A673 (cell line): ENCODE data around the gene NID1. TPM values are rescaled to one million over a fixed set of nuclear protein-coding genes. Genes with fewer than 3 reads are reported as not detected.
"Not testable (repeated sequence)": the region's sequence is repeated elsewhere in the genome, so short reads cannot be mapped to it uniquely, and the experiment has no call there.

Source experiments
- BruUV-seq: library from RNA; stranded (reverse); fragments of 400-500 nt; replicated peaks from 2 replicates; lab custom pipeline; 2021; lab: Mats Ljungman, UMichigan
- CTCF ChIA-PET: fragments of 300-600 bp; sonication (Branson Sonifier 250); formaldehyde crosslinking; loops from one replicate; lab custom pipeline; 2022; ENCODE audit warnings: antibody characterized with exemption; lab: Charles Lee
- POLR2A ChIA-PET: fragments of 300-600 bp; sonication (Branson Sonifier 250); formaldehyde crosslinking; loops from one replicate; lab custom pipeline; 2022; ENCODE audit warnings: antibody characterized with exemption; ENCODE audit not compliant: low non-redundant PET; lab: Charles Lee
- DNase-seq: peaks from one replicate; pipeline ENCODE4 v3.0.0-alpha.2; 2015; ENCODE audit warnings: low spot score
- H3K27ac ChIP-seq: fragments of 200-600 bp; sonication (generic); 2 replicates; pipeline ENCODE4 v1.5.1; 2016; ENCODE audit warnings: mixed run types, low read depth, mild to moderate bottlenecking, mixed read lengths, antibody characterized with exemption, low read length; ENCODE audit not compliant: poor library complexity, severe bottlenecking
- H3K27me3 ChIP-seq: fragments of 200-600 bp; sonication (generic); replicated peaks from 2 replicates; pipeline ENCODE4 v1.6.1; 2017; ENCODE audit warnings: mixed run types, low read depth, mild to moderate bottlenecking, mixed read lengths, antibody characterized with exemption, low read length; ENCODE audit not compliant: insufficient read depth, poor library complexity
- H3K36me3 ChIP-seq: fragments of 200-600 bp; sonication (generic); 2 replicates; pipeline ENCODE4 v1.6.1; 2016; ENCODE audit warnings: mixed run types, mild to moderate bottlenecking, mixed read lengths, antibody characterized with exemption, low read length; ENCODE audit not compliant: insufficient read depth, poor library complexity, severe bottlenecking
- H3K4me1 ChIP-seq: fragments of 200-600 bp; sonication (generic); 2 replicates; pipeline ENCODE4 v1.6.1; 2017; ENCODE audit warnings: mixed run types, mild to moderate bottlenecking, mixed read lengths, antibody characterized with exemption, low read length; ENCODE audit not compliant: insufficient read depth, poor library complexity, severe bottlenecking
- H3K4me3 ChIP-seq: fragments of 200-600 bp; sonication (generic); 2 replicates; pipeline ENCODE4 v1.5.1; 2016; ENCODE audit warnings: low read depth, mixed run types, mild to moderate bottlenecking, mixed read lengths, low read length; ENCODE audit not compliant: poor library complexity, severe bottlenecking
- H3K9me3 ChIP-seq: fragments of 200-600 bp; sonication (generic); 2 replicates; pipeline ENCODE4 v1.6.1; 2016; ENCODE audit warnings: mixed run types, low read depth, mild to moderate bottlenecking, mixed read lengths, antibody characterized with exemption, low read length; ENCODE audit not compliant: poor library complexity, severe bottlenecking
- EZH2 ChIP-seq: fragments of 200-600 bp; sonication (generic); IDR thresholded peaks from 2 replicates; pipeline ENCODE4 v1.6.1; 2017; ENCODE audit warnings: borderline replicate concordance, low read depth, mild to moderate bottlenecking, mixed read lengths, antibody characterized with exemption, low read length; ENCODE audit not compliant: poor library complexity, severe bottlenecking
- intact Hi-C: fragments of 100-400 bp; cut with micrococcal nuclease; formaldehyde crosslinking; loops from one replicate; pipeline ENCODE4 v1.10.0; 2022; ENCODE audit not compliant: unreplicated experiment
- total RNA-seq: library from RNA; stranded (reverse); gene quantifications from 2 replicates; pipeline ENCODE4 v1.2.3, GENCODE V29; 2021
- TF ChIP-seq, protein P1 (sequence below): fragments of 300-800, 200-600 bp; sonication (generic); conservative IDR thresholded peaks from 2 replicates; pipeline ENCODE4 v1.5.1; 2017; ENCODE audit warnings: low read depth, mild to moderate bottlenecking, antibody characterized with exemption, low read length, moderate library complexity, mixed read lengths

The NID1 gene
- total RNA-seq, 1 experiment from 2014 or later: 0.64 TPM

GRCh38 chr1:236078993-236079392 is 14.1 kb upstream of the NID1 start:
- Histone ChIP-seq H3K9me3 (no peaks in the 10 kb centered on the region), H3K36me3 (no peaks in the 10 kb centered on the region), H3K27ac (no peak overlapping the region), H3K27me3 (no peaks in the 10 kb centered on the region), H3K4me3 (no peak overlapping the region), H3K4me1 (no peaks in the 10 kb centered on the region)
- no peak for TF ChIP-seq EZH2
- TF ChIP-seq, protein P1, sequence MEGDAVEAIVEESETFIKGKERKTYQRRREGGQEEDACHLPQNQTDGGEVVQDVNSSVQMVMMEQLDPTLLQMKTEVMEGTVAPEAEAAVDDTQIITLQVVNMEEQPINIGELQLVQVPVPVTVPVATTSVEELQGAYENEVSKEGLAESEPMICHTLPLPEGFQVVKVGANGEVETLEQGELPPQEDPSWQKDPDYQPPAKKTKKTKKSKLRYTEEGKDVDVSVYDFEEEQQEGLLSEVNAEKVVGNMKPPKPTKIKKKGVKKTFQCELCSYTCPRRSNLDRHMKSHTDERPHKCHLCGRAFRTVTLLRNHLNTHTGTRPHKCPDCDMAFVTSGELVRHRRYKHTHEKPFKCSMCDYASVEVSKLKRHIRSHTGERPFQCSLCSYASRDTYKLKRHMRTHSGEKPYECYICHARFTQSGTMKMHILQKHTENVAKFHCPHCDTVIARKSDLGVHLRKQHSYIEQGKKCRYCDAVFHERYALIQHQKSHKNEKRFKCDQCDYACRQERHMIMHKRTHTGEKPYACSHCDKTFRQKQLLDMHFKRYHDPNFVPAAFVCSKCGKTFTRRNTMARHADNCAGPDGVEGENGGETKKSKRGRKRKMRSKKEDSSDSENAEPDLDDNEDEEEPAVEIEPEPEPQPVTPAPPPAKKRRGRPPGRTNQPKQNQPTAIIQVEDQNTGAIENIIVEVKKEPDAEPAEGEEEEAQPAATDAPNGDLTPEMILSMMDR: no peak
- BruUV-seq: no TSS peak
- CTCF ChIA-PET: no interaction called here
- POLR2A ChIA-PET: no interaction called here
- no peak for DNase-seq
- intact Hi-C loops: no loop called here

GRCh38 chr1:236078077-236078476 is 13.2 kb upstream of the NID1 start:
- POLR2A ChIA-PET: not testable (repeated sequence)

GRCh38 chr1:236075848-236076247 is 11.0 kb upstream of the NID1 start:
- no peaks in the 10 kb centered on the region for H3K36me3 ChIP-seq
- H3K9me3 ChIP-seq: no peaks in the 10 kb centered on the region
- ChIA-PET POLR2A (no interaction called here), CTCF (no interaction called here)
- no peaks in the 10 kb centered on the region for H3K4me1 ChIP-seq
- intact Hi-C loops: no loop called here
- TF ChIP-seq, protein P1: no peak
- TF ChIP-seq EZH2: no peak
- H3K4me3 ChIP-seq: no peak overlapping the region
- no TSS peak for BruUV-seq
- DNase-seq: no peak
- no peak overlapping the region for H3K27ac ChIP-seq
- no peaks in the 10 kb centered on the region for H3K27me3 ChIP-seq

More at GRCh38 chr1:236078077-236078476, 13.2 kb upstream of the NID1 start:
- BruUV-seq, CTCF ChIA-PET, H3K4me1 ChIP-seq, H3K27me3 ChIP-seq, H3K4me3 ChIP-seq, H3K27ac ChIP-seq, H3K36me3 ChIP-seq, DNase-seq, H3K9me3 ChIP-seq, intact Hi-C loops: not testable (repeated sequence)

DNA sequence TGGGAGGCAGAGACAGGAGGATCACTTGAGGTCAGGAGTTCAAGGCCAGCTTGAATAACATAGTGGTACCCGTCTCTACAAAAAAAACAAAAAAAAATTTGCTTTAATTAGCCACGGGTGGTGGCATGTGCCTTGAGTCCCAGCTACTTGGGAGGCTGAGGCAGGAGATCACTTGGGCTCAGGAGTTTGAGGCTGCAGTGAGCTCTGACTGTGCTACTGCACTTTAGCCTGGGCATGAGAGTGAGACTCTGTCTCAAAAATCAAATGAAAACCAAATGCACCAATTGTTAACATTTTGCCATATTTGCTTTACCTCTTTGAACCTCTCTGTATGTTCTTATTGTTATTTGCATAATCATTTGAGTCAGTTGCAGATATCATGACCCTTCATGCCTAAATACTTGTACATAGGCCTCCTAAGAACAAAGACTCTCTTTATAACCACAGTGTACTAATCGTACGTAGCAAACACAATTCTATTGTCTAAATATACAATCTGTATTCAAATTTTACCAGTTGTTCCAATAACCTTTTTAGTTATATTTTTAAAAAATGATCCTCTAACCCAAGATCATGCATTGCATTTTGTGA is 8.5 kb upstream of the NID1 start:
- no peak overlapping the region for H3K4me3 ChIP-seq
- H3K27me3 ChIP-seq: no peaks in the 10 kb centered on the region
- no peak for DNase-seq
- H3K4me1 ChIP-seq: no peaks in the 10 kb centered on the region
- CTCF ChIA-PET: interaction anchor here (0.7 kb wide), 1 partner anchor 18 kb away, joined by 3 read pairs; no protein-coding TSS in a partner anchor
- no peaks in the 10 kb centered on the region for H3K36me3 ChIP-seq
- H3K9me3 ChIP-seq: no peaks in the 10 kb centered on the region
- no peak overlapping the region for H3K27ac ChIP-seq
- intact Hi-C loops: no loop called here
- TF ChIP-seq, protein P1: no peak
- TF ChIP-seq EZH2: no peak
- BruUV-seq: no TSS peak
- POLR2A ChIA-PET: no interaction called here
